ENCODE measurements around the gene GPR39. TPM values are rescaled to one million over a fixed set of nuclear protein-coding genes. Genes with fewer than 3 reads are reported as not detected.

GPR39 gene
- total RNA-seq, 1 experiment from 2014 or later, result 0.50 TPM

GRCh38 chr2:132581991-132582738 is 165.6 kb downstream of the GPR39 start:
- no peak overlapping the region for H3K23ac ChIP-seq (ENCODE audit: insufficient read length, low read depth, low read length)
- H3K79me1 ChIP-seq (ENCODE audit: insufficient read depth, low read depth, low read length, poor library complexity, severe bottlenecking), result no peaks in the 10 kb centered on the region
- no peaks in the 10 kb centered on the region for H3K23me2 ChIP-seq (ENCODE audit: insufficient read length, low read depth, low read length, poor library complexity, severe bottlenecking)
- no peak overlapping the region for H4K91ac ChIP-seq (ENCODE audit: insufficient read length, low read depth, low read length)
- no peak overlapping the region for H4K8ac ChIP-seq (replicated peaks; ENCODE audit: insufficient read length, low read depth, low read length)
- no peak overlapping the region for H3T11ph ChIP-seq (ENCODE audit: low read length)
- Mint-ChIP-seq H3K27me3 (ENCODE audit: low read depth) (peaks cover 2% of the 10 kb centered on the region; the same call in 1 of the 2 replicates), H3K4me3 (no peak overlapping the region), H3K27ac (peak overlapping the region in 2 of 3 experiments; percentile 65 to 87; a peak in 3 of 7 replicates), H3K9me3 (no peaks in the 10 kb centered on the region; a peak in 1 of 5 replicates), H3K36me3 (ENCODE audit: insufficient read depth in 1 of 3, low read depth in 3 of 3) (no peaks in the 10 kb centered on the region; a peak in 1 of 7 replicates), H3K4me1 (peaks cover 23 to 24% of the 10 kb centered on the region in 2 experiments)
- no peak overlapping the region for H3K4me2 ChIP-seq (ENCODE audit: insufficient read depth, insufficient read length, low read length)
- H3K18ac ChIP-seq (ENCODE audit: insufficient read length, low read depth, low read length), result no peak overlapping the region
- peak; percentile 41 for DNase-seq
- H2BK15ac ChIP-seq (ENCODE audit: low read depth, low read length), result no peak overlapping the region
- H3K56ac ChIP-seq (ENCODE audit: insufficient read length, low read depth, low read length), result no peak overlapping the region
- no peak overlapping the region for H4K5ac ChIP-seq (ENCODE audit: insufficient read length, low read depth, low read length)
- H2BK120ac ChIP-seq (ENCODE audit: low read depth, low read length, poor library complexity, severe bottlenecking), result no peak overlapping the region
- no CpG with 5 or more reads among the region's 9 CpGs for WGBS (ENCODE audit: extremely low coverage, insufficient read length, low lambda C conversion rate)
- no peak overlapping the region for H3K27ac ChIP-seq (ENCODE audit: insufficient read length, low read depth, low read length)
- H3K4me1 ChIP-seq (ENCODE audit: insufficient read depth, low read length), result peaks cover 10% of the 10 kb centered on the region; the same call in 1 of the 2 replicates
- no peak for TF ChIP-seq CTCF (conservative IDR thresholded peaks at IDR 0.05)
- H2BK12ac ChIP-seq (ENCODE audit: insufficient read length, low read depth, low read length), result no peak overlapping the region
- no peak overlapping the region for H2BK5ac ChIP-seq (ENCODE audit: insufficient read length, low read length)
- H2BK20ac ChIP-seq (ENCODE audit: low read depth, low read length, poor library complexity, severe bottlenecking), result no peak overlapping the region
- no peak overlapping the region for H3K4ac ChIP-seq (ENCODE audit: low read depth, low read length)
- no peak overlapping the region for H2AFZ ChIP-seq (ENCODE audit: low read length)
- no peaks in the 10 kb centered on the region for H3K9me3 ChIP-seq (ENCODE audit: control insufficient read depth, low read depth, low read length)
- no peak overlapping the region for H3K9ac ChIP-seq (ENCODE audit: extremely low read depth, insufficient read length, low read length)
- H3K79me2 ChIP-seq (ENCODE audit: insufficient read depth, low read length), result no peaks in the 10 kb centered on the region
- no peaks in the 10 kb centered on the region for H3K27me3 ChIP-seq (ENCODE audit: insufficient read depth, low read length)
- peak overlapping the region; percentile 17 for H3K14ac ChIP-seq (ENCODE audit: insufficient read depth, low read length)
- no peaks in the 10 kb centered on the region for H4K20me1 ChIP-seq (ENCODE audit: control insufficient read depth, insufficient read depth, insufficient read length)
- H2AK5ac ChIP-seq (ENCODE audit: insufficient read length, low read length), result no peak overlapping the region

Measured in H9 (cell line).